ENCODE results near the gene RRBP1. TPM values are rescaled to one million over a fixed set of nuclear protein-coding genes. Genes with fewer than 3 reads are reported as not detected.
"Not testable (repeated sequence)": the region's sequence is repeated elsewhere in the genome, so short reads cannot be mapped to it uniquely, and the experiment has no call there.

The RRBP1 gene
- total RNA-seq, 1 donor from 2014 or later: 79.8 TPM

DNA sequence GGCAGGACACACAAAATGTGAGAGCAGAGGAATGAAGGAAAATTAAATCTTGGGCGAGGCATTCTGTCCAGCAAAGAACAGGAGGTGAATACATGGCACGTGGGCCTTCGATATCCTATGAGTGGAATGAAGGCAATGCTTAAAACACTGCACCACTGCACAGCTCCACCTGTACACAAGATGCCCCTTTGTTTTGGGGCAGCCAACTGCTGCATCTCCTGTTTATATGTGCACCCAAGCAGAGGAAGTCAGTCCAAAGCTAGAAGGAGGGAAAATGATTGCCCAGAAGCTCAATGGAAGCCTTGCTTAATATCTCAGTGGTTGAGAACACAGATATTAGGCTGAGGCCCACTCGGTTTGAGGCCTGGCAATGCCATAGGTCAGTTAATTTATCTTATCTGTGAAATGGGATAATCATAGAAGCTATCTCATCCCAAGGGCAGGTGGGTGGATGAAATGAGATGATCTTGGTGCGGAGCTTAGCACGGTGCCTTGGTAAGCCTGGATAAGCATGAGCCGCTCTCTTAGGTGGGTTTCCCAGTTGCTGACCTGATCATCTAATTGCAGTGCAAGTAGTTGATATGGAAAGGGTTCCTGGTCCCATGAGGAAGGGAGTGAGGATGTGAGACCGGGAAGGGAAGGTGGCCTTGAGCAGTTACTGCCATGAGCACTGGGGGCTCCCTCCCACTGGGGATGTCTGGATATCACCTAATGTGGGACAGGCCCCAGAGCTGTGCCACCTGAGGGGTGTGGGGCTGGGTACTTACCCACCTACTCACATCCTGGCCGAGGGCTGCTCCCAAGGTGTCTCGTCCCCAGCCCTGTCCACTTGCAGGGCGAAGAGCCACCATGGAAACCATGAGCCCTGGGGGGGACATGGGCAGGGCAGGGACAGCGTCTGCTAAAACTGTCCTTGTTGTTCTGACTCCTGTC, 27.6 kb upstream of the RRBP1 start:
- H3K36me3 ChIP-seq: no peaks in the 10 kb centered on the region
- no peaks in the 10 kb centered on the region for H3K27me3 ChIP-seq
- H3K9me3 ChIP-seq: no peaks in the 10 kb centered on the region
- peak overlapping the region; percentile 44 for H3K27ac ChIP-seq
- H3K4me1 ChIP-seq: peaks cover 30% of the 10 kb centered on the region
- DNase-seq (ENCODE audit: extremely low spot score in 2 of 2): no peak
- intact Hi-C loops (cut with DNase I): no loop called here
- no peak overlapping the region for H3K4me3 ChIP-seq
- TF ChIP-seq, protein P1, sequence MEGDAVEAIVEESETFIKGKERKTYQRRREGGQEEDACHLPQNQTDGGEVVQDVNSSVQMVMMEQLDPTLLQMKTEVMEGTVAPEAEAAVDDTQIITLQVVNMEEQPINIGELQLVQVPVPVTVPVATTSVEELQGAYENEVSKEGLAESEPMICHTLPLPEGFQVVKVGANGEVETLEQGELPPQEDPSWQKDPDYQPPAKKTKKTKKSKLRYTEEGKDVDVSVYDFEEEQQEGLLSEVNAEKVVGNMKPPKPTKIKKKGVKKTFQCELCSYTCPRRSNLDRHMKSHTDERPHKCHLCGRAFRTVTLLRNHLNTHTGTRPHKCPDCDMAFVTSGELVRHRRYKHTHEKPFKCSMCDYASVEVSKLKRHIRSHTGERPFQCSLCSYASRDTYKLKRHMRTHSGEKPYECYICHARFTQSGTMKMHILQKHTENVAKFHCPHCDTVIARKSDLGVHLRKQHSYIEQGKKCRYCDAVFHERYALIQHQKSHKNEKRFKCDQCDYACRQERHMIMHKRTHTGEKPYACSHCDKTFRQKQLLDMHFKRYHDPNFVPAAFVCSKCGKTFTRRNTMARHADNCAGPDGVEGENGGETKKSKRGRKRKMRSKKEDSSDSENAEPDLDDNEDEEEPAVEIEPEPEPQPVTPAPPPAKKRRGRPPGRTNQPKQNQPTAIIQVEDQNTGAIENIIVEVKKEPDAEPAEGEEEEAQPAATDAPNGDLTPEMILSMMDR (IDR thresholded peaks at IDR 0.05): no peak
- no peak for TF ChIP-seq POLR2AphosphoS5 (IDR thresholded peaks at IDR 0.05; ENCODE audit: insufficient read depth in 1 of 2, low read depth in 1 of 2)
- TF ChIP-seq POLR2A (IDR thresholded peaks at IDR 0.05): no peak

DNA sequence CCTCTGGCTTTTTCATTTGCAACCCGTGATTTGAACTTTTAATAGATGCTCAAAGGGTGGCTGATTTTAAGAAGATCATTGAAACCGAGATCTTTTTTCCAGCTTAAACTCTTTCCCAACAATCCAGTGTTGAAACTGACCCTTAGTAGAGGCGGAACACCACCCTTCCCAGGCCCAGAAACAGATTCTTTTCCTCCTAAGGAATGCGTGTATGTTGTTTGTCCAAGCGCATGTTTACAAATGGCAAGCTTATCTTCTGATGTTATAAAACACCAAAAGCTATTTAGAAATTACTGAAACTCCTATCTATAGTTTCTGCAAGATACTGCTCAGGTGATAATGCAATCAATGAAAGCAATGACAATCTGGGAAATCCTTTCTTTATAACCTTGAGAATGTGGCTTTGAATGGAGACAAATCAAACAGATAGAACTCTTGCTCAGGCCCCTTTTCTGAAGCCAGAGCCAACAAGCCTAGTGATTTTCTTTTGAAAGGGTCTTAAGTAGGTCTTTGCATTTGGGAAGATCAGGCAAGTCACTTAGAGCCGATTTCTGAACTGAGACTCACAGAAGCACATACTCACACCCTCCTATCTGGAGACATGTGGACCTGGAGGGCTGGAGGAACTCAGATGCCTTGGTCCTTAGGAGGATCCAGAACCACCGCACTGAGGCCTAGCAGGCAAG, 26.8 kb upstream of the RRBP1 start:
- intact Hi-C loops (cut with DNase I): no loop called here
- Histone ChIP-seq H3K4me1 (peaks cover 30% of the 10 kb centered on the region), H3K27ac (no peak overlapping the region), H3K9me3 (no peaks in the 10 kb centered on the region), H3K36me3 (no peaks in the 10 kb centered on the region), H3K4me3 (no peak overlapping the region), H3K27me3 (no peaks in the 10 kb centered on the region)
- DNase-seq (ENCODE audit: extremely low spot score in 2 of 2): no peak
- TF ChIP-seq, protein P1 (IDR thresholded peaks at IDR 0.05): no peak
- TF ChIP-seq POLR2AphosphoS5 (IDR thresholded peaks at IDR 0.05; ENCODE audit: insufficient read depth in 1 of 2, low read depth in 1 of 2) (no peak), POLR2A (IDR thresholded peaks at IDR 0.05) (no peak)

DNA sequence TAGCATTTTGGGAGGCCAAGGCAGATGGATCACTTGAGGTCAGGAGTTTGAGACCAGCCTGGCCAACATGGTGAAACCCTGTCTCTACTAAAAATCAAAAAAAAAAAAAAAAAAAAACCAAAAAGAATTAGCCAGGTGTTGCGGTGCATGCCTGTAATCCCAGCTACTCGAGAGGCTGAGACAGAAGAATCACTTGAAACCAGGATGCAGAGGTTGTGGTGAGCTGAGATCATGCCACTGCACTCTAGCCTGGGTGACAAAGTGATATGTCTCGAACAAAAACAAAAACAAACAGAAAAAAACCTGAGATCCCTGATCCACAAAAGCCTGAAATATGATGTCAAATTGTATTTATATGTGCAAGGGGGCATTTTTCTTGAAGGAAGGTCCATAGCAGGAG, 25.9 kb upstream of the RRBP1 start:
- H3K4me3 ChIP-seq; H3K36me3 ChIP-seq; intact Hi-C loops (cut with DNase I); H3K27ac ChIP-seq; DNase-seq (ENCODE audit: extremely low spot score in 2 of 2); H3K27me3 ChIP-seq; H3K9me3 ChIP-seq: not testable (repeated sequence)
- peaks cover 30% of the 10 kb centered on the region for H3K4me1 ChIP-seq

DNA sequence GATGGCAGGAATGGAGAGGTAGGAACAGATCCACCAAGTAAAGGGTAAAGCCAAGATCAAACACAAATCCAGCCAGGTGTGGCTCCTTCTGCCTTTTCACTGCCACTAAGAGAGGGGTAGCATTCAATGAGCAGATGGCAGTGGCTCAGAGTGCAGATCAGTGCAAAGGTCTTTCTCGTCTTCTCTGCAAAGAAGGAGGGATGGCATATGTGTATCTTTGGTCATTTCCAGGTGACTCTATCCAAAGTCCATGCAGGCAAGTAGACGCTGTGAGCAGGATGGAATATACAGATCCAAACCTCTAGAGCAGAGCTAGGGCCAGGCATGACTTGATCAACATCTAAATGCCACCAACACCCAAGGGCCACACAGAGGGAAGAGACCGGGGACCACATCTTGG, 24.6 kb upstream of the RRBP1 start:
- Histone ChIP-seq H3K36me3 (no peaks in the 10 kb centered on the region), H3K27ac (no peak overlapping the region), H3K4me1 (peaks cover 29% of the 10 kb centered on the region), H3K4me3 (no peak overlapping the region), H3K9me3 (no peaks in the 10 kb centered on the region), H3K27me3 (no peaks in the 10 kb centered on the region)
- TF ChIP-seq POLR2AphosphoS5 (IDR thresholded peaks at IDR 0.05; ENCODE audit: insufficient read depth in 1 of 2, low read depth in 1 of 2) (no peak), POLR2A (IDR thresholded peaks at IDR 0.05) (no peak)
- TF ChIP-seq, protein P1 (IDR thresholded peaks at IDR 0.05): no peak
- intact Hi-C loops (cut with DNase I): no loop called here
- no peak for DNase-seq (ENCODE audit: extremely low spot score in 2 of 2)

DNA sequence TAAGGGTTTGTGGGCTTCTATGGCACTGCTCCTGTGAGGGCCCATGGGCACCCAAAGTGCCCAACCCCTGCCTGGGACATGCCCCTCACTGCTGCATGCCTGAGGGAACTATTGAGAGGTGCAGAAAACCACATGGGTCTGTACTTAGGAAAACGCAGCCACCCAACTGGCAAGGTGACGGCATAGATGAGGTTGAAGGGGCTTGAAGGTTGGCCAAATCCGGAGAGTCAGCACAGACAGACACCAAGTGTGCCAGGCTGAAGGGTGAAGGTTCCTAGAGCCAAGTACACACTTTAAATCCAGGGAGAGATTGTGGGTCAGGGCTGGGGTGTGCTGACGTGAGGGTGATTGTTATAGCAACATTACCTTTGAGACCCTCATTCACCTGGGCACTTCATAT, 23.9 kb upstream of the RRBP1 start:
- H3K27me3 ChIP-seq: no peaks in the 10 kb centered on the region
- intact Hi-C loops (cut with DNase I): no loop called here

More for the DNA sequence above, 23.9 kb upstream of the RRBP1 start:
- no peak overlapping the region for H3K4me3 ChIP-seq
- H3K4me1 ChIP-seq: peaks cover 21% of the 10 kb centered on the region
- H3K9me3 ChIP-seq: no peaks in the 10 kb centered on the region
- no peak overlapping the region for H3K27ac ChIP-seq
- no peak for DNase-seq (ENCODE audit: extremely low spot score in 2 of 2)
- H3K36me3 ChIP-seq: no peaks in the 10 kb centered on the region
- TF ChIP-seq, protein P1 (IDR thresholded peaks at IDR 0.05): no peak
- TF ChIP-seq POLR2A (IDR thresholded peaks at IDR 0.05) (no peak), POLR2AphosphoS5 (IDR thresholded peaks at IDR 0.05; ENCODE audit: insufficient read depth in 1 of 2, low read depth in 1 of 2) (no peak)

All from vagina (tissue), 2 donors.